ENCODE results near the gene OCRL.

Gene OCRL

DNA sequence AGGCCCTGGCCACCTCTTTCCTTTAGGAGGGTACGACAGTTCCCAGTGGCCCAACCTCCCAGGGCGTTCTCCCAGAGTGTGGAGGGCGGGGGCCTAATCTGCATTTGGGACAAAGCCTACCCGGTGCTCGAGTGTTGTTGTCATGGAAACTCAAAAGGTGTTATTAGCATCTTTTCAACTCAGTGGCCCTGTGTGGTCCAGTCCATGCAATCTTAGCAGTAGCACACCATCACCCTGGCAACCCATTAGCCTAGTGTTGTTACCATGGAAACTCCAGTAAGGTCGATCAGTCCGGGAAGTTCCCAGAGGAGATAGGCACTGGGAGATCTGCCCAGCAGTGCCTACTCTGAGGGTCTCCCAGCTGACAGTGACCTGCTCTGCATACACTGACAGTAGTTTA, 94.5 kb downstream of the OCRL start:
- DNase-seq (ENCODE audit: low read depth, low spot score) = no peak

- no peak for DNase-seq (ENCODE audit: low read depth, low spot score)
Observed at GRCh38 chrX:129636175-129636681, 96.2 kb downstream of the OCRL start.

- DNase-seq (ENCODE audit: low read depth, low spot score) = no peak
Observed at GRCh38 chrX:129637217-129638109, 97.4 kb downstream of the OCRL start.

GRCh38 chrX:129638917-129639316, 98.9 kb downstream of the OCRL start:
- no peak for DNase-seq (ENCODE audit: low read depth, low spot score)

- DNase-seq (ENCODE audit: low read depth, low spot score) = no peak
Observed at GRCh38 chrX:129640737-129641136, 100.7 kb downstream of the OCRL start.

DNA sequence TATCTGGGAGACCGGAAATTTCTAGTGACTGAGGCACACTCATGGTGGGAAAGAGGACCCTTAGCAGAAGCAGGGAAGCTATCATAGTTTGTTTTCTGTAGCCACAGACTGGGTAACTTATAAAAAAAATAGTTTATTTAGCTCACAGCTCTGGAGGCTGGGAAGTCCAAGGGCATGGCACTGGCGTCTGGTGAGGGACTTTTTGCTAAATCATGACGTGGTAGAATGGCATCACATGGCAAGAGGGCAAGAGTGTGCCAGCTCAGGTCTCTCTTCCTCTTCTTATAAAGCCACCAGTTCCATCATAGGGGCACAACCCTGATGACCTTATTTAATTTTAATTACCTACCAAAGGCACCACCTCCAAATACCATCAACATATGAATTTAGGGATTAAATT, 101.4 kb downstream of the OCRL start:
- DNase-seq (ENCODE audit: low read depth, low spot score) = no peak

DNA sequence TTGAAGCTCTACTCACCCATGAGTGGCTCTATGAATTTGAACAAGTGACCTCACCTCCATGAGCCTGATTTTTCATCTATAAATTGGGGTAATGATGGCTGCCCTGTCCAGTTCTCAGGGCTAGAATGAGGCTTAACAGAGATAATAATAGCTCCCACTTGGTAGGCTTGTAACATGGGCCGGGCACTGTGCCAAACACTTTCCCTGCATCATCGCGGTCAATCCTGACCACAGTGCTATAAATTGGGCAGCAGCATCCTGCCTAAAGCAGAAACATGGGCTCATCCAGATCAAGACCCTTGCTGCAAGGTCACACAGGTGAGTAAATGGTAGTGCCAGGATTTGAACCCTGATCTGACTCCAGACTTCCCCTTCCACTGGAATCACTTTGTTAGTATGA, 101.9 kb downstream of the OCRL start:
- no peak for DNase-seq (ENCODE audit: low read depth, low spot score)

Data from brain pericyte (primary cell).